B cell (primary cell): Measurements from ENCODE around the gene SIGLEC10.

ENCODE experiments used
- CTCF ChIP-seq: fragments of 200-600 bp; IDR thresholded peaks from one replicate; pipeline ENCODE4 v1.8.0; 2022; ENCODE audit warnings: antibody characterized with exemption, mild to moderate bottlenecking
- EZH2 ChIP-seq: IDR thresholded peaks from 2 replicates; pipeline ENCODE4 v1.6.1; 2012; ENCODE audit warnings: borderline replicate concordance, low read depth, mild to moderate bottlenecking, moderate library complexity, low read length; ENCODE audit not compliant: insufficient read depth, poor library complexity, severe bottlenecking

- no peak for TF ChIP-seq CTCF
- TF ChIP-seq EZH2, result no peak
These were observed 21.3 kb downstream of the SIGLEC10 start for GRCh38 chr19:51396175-51396574.
